ENCODE data around the gene PUS7. TPM values are rescaled to one million over a fixed set of nuclear protein-coding genes. Genes with fewer than 3 reads are reported as not detected.

The PUS7 gene
- total RNA-seq, 1 experiment from 2014 or later, result 29.1 TPM

GRCh38 chr7:105470846-105471245 lies 51.2 kb downstream of the PUS7 start:
- H3K36me3 Mint-ChIP-seq (ENCODE audit: insufficient read depth, unreplicated experiment), result peaks cover 10% of the 10 kb centered on the region
- CTCF ChIA-PET, result no interaction called here
- no peaks in the 10 kb centered on the region for H3K9me3 Mint-ChIP-seq (ENCODE audit: low read depth, unreplicated experiment)
- no peak overlapping the region for H3K27ac Mint-ChIP-seq (ENCODE audit: unreplicated experiment)
- no peak for DNase-seq
- intact Hi-C loops (cut with micrococcal nuclease; ENCODE audit: unreplicated experiment), result no loop called here
- H3K4me1 Mint-ChIP-seq (ENCODE audit: low read depth, unreplicated experiment), result no peaks in the 10 kb centered on the region
- H3K27me3 Mint-ChIP-seq (ENCODE audit: unreplicated experiment), result no peaks in the 10 kb centered on the region
- H3K4me3 Mint-ChIP-seq (ENCODE audit: low read depth, unreplicated experiment), result no peak overlapping the region
- no peak for TF ChIP-seq CTCF (IDR thresholded peaks at IDR 0.05; ENCODE audit: unreplicated experiment)
- no TSS peak for BruUV-seq (replicated peaks)

GRCh38 chr7:105470090-105470489 lies 52.0 kb downstream of the PUS7 start:
- Mint-ChIP-seq H3K27me3 (ENCODE audit: unreplicated experiment) (no peaks in the 10 kb centered on the region), H3K9me3 (ENCODE audit: low read depth, unreplicated experiment) (no peaks in the 10 kb centered on the region), H3K4me3 (ENCODE audit: low read depth, unreplicated experiment) (no peak overlapping the region), H3K4me1 (ENCODE audit: low read depth, unreplicated experiment) (no peaks in the 10 kb centered on the region), H3K27ac (ENCODE audit: unreplicated experiment) (no peak overlapping the region), H3K36me3 (ENCODE audit: insufficient read depth, unreplicated experiment) (peaks cover 10% of the 10 kb centered on the region)
- TF ChIP-seq CTCF (IDR thresholded peaks at IDR 0.05; ENCODE audit: unreplicated experiment), result no peak
- no peak for DNase-seq
- intact Hi-C loops (cut with micrococcal nuclease; ENCODE audit: unreplicated experiment), result no loop called here
- CTCF ChIA-PET, result no interaction called here
- BruUV-seq (replicated peaks), result no TSS peak

GRCh38 chr7:105462765-105463420 lies 59.2 kb downstream of the PUS7 start:
- CTCF ChIA-PET, result interaction anchor here (0.7 kb wide), 1 partner anchor 14 kb away, joined by 3 read pairs; no protein-coding TSS in a partner anchor
- no peaks in the 10 kb centered on the region for H3K4me1 Mint-ChIP-seq (ENCODE audit: low read depth, unreplicated experiment)
- H3K27me3 Mint-ChIP-seq (ENCODE audit: unreplicated experiment), result no peaks in the 10 kb centered on the region
- no peaks in the 10 kb centered on the region for H3K9me3 Mint-ChIP-seq (ENCODE audit: low read depth, unreplicated experiment)
- no peak overlapping the region for H3K4me3 Mint-ChIP-seq (ENCODE audit: low read depth, unreplicated experiment)
- intact Hi-C loops (cut with micrococcal nuclease; ENCODE audit: unreplicated experiment), result no loop called here
- peaks cover 35% of the 10 kb centered on the region for H3K36me3 Mint-ChIP-seq (ENCODE audit: insufficient read depth, unreplicated experiment)
- no peak for DNase-seq
- no peak for TF ChIP-seq CTCF (IDR thresholded peaks at IDR 0.05; ENCODE audit: unreplicated experiment)
- H3K27ac Mint-ChIP-seq (ENCODE audit: unreplicated experiment), result no peak overlapping the region
- BruUV-seq (replicated peaks), result no TSS peak

- Mint-ChIP-seq H3K9me3 (ENCODE audit: low read depth, unreplicated experiment) (no peaks in the 10 kb centered on the region), H3K36me3 (ENCODE audit: insufficient read depth, unreplicated experiment) (peaks cover 42% of the 10 kb centered on the region), H3K4me3 (ENCODE audit: low read depth, unreplicated experiment) (no peak overlapping the region), H3K27me3 (ENCODE audit: unreplicated experiment) (no peaks in the 10 kb centered on the region), H3K4me1 (ENCODE audit: low read depth, unreplicated experiment) (no peaks in the 10 kb centered on the region), H3K27ac (ENCODE audit: unreplicated experiment) (no peak overlapping the region)
- no TSS peak for BruUV-seq (replicated peaks)
- CTCF ChIA-PET, result no interaction called here
- TF ChIP-seq CTCF (IDR thresholded peaks at IDR 0.05; ENCODE audit: unreplicated experiment), result no peak
- DNase-seq, result no peak
- intact Hi-C loops (cut with micrococcal nuclease; ENCODE audit: unreplicated experiment), result no loop called here
Observed at GRCh38 chr7:105461518-105461917, 60.6 kb downstream of the PUS7 start.

All from Calu3 (cell line).